GM20431 (cell line): ENCODE results near the gene RNF217.
"Not testable (repeated sequence)": the region's sequence is repeated elsewhere in the genome, so short reads cannot be mapped to it uniquely, and the experiment has no call there.

Source experiments
- in situ Hi-C: fragments of 300-500 bp; cut with MseI, MboI; formaldehyde crosslinking; loops from one replicate; pipeline ENCODE4 v1.15.0; 2020; ENCODE audit warnings: low sequenced_read_pairs; ENCODE audit not compliant: unreplicated experiment

RNF217 gene

DNA sequence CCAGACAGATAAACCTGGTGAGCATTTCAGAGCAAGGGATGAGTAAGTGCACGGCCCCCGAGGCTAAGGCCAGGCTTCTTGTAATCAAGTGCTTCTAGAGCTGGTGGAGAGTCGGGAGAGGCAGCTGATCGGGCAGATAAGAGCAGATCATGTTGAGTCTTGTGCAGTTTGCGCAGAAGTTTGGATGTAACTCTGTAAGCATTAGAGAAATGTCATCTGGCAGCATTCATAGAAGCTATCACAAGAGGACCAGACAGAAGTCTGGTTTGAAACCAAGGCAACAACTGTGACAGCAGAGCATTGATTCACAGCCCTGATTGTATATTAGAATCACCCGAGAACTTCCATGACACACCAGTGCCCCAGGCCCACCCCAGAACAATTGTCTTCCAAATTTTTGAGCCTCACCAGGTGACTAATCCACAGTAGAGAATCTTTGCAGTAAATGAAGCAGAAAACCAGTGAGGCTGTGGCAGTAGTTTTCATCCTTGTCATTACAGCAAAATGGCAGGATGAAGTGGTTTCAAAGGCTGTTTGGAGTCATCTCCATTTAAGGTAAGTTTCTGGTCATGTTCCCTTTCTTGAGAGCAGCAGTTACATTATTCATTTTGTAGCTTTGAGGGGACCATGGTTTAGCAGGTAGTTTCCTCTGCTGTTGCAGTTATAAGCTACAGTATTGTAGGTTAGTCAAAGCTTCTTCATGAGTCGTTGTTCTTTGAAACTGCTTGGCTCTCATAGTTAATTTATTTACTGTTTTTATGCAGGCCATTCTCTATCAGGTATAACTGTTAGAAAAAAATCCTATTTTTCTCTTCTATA lies 84.1 kb downstream of the RNF217 start:
- in situ Hi-C loops: no loop called here

DNA sequence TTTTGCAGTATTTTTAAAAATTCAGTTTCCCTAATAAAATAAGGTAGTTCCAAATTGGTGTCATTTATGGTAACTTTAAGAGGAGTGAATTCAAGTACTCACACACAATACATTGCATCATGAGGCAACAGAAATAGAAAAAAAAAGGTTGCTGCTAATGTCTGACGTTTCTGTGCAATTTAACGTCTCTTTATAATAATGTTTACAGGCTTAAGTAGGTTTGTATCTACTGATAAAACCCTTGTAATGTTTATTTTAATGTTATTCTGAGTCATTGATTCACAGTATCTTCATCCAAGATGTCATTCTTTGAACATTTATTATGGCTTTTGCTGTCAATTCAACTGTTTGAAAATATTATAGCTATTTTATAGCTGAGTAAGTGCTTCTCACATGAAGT lies 86.0 kb downstream of the RNF217 start:
- in situ Hi-C loops: no loop called here

DNA sequence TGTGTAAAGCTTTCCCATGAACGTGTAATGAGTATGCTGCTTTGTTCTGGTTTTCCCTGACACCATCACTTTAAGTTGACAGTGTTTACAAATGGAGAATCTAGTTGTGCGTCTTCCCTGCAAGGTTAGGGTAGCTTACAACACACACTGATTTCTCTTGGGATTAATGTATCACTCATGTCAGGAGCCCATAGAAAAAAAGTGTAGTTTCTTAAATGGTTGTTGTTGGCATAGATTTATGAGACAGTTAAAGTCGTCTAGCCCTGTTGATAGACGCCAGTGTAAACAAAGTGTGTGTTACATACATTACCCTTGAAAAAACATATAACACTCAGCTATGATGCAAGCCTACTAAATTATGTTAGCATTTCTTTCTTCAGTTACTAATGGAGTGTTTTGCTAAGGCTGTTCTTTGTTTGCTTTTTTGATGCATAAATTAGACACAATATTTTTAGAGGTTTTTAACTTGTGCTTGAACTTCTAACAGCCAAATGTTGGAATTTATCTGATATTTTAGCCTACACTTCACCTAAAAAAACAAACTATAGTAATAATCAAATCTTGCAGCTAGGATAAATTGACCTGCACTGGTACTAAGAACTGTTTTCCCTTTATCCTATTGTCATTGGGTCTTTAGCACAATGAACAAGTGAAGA lies 88.6 kb downstream of the RNF217 start:
- in situ Hi-C loops: no loop called here

DNA sequence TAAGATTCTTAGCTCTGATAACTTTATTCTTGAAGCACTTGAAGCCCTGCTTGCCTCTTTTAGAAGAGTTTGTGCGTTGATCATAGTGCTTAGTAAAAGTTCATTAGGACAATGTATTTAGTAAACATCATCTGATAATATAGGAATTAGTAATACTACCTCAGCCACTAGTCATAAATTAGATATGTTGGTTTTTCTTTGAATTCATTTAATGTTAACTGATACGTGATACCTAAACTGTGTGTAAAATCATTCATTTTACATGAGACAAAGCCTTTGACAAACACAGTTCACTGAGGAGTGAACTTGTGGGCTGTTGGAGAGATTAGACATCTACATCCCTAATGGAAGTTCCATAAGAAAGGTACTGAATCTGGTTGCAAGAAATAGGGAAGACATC lies 91.6 kb downstream of the RNF217 start:
- in situ Hi-C loops: no loop called here

DNA sequence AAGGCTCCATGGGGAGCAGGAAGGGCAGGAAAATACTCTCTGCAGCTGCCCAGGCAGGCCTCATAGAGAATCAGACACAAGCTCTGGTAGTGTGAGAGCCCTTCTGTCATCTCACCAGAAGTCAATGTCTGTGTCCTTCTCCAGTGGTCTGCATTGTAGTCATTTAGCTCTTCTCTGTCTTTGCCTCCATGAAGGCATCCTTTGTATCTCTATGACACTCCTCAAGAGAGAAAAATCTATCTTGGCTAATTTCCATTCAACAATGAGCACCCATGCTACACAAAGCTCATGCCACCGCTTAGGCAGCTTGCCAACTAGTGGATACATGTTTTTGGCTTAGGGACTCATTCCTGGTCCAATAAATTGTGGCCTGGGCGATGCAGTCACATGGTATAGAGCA lies 92.1 kb downstream of the RNF217 start:
- in situ Hi-C loops: no loop called here

DNA sequence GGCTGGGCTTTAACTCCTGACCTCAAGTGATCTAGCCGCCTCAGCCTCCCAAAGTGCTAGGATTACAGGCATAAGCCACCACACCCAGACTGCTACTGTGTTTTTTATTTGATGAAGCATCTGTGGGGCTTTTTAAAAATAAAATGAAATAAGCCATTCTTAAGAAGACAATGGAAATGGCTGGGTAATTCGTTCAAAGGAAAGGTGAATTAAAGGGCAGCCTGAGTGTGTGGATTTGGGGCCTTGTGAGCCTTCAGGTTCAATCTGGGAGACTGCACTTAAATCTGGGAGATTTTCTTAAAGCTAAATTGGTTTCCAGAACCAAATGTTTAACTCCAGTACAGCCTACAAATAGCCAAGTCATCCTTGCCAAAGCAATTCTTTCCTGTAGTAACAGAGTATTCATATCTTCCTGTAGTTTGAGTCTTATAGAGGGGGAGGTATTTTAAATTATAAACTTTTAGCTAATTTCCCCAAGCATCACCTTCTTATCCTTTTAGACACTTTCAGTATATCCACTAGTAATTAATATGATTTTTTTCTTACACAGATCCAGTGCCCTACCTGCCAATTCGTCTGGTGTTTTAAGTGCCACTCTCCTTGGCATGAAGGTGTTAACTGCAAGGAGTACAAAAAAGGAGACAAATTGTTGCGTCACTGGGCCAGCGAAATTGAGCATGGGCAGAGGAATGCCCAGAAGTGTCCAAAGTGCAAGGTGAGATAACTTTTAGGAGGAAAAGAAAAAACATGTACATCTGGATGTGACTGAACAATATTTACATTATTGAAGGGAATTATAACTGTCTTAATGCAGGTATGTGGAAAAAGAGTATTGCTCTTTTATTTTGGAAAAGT lies 95.4 kb downstream of the RNF217 start:
- in situ Hi-C loops: no loop called here

DNA sequence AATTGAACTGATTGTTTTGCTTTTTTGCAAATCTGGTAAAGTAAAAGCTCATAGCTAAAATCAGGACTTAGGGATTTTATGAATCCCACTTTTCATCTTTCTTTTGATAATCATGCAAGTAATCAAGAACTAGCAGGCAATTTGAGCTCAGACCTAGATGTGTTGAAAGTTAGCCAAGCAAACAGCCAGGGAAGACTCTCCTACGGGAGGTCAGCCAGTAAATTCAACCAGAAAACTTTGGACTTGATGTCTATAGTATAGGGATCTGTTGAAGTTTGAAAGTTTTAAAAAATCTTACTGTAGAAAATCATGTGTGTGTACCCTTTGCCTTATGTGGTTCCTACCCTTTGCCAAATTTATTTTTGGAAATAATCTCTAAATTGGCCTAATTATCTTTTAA lies 96.3 kb downstream of the RNF217 start:
- in situ Hi-C loops: no loop called here

DNA sequence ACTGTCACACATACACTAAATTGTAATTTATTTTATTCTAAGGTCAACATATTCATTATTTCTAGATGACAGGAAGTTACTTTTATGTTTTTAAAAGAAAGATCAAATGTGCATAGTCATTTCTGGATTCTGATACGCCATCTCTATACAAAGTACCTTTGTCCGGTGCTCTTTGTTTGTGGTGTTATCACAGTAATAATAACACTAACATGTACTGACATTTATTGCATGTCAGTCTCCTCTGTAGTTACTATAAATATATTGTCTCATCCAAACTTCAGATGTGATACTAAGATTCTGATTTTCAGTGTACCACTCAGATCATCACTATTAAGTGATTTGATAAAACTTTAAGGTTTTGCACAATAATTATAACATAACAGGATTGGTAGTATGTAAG lies 101.1 kb downstream of the RNF217 start:
- in situ Hi-C loops: no loop called here

DNA sequence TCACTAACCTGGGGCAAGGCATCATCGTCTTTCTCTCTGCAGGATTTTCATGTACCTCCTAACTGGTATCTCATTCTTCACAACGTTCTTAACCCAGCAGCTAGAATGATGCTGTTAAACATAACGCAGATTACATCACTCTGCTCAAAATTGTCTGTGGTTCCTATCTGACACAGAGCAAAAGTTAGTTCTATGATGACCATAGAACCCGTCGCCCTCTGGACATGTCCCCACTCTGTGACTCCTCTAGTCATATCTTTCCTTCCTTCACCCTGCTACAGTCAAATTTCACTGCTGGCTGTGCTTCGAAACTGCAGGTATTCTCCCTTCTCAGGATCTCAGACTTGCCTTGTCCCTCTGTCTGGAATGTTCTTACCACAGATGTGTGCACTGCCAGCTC lies 103.9 kb downstream of the RNF217 start:
- in situ Hi-C loops: no loop called here

DNA sequence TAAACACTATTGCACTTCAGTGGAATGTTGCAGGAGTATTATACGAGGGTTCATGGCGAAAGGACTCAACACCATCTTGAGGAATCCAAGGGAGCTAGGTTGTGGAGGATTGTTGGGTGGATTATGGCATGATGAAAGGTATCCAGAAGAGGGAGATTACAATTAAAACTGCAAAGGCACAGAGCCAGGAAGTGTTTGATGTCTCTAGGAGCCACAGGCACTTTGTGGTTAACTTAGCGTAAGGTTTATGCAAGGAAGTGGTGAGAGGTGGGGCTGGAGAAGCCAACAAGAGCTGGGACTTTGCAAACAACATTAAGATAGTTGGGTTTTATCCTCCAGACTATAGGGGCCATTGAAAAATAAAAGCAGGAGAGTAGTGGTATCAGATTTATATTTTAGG lies 104.7 kb downstream of the RNF217 start:
- in situ Hi-C loops: no loop called here

DNA sequence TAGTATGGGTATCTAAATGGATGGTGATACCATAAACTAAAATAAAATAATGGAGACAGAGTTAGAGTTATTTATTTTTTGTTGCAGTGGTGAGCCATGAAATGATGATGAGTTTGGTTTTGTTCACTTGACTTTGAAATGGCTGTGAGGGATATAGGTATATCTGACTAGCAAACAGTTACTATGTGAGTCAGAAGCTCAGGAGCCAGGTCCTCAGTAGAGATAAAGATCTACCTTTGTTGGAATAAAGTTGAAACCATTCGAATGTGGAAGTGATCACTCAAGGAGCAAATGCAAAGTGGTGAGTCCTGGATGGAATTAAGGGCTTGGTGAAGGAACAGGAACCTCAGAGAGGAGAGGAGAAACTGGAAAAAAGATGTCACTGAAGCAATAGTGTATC lies 105.3 kb downstream of the RNF217 start:
- in situ Hi-C loops: no loop called here

DNA sequence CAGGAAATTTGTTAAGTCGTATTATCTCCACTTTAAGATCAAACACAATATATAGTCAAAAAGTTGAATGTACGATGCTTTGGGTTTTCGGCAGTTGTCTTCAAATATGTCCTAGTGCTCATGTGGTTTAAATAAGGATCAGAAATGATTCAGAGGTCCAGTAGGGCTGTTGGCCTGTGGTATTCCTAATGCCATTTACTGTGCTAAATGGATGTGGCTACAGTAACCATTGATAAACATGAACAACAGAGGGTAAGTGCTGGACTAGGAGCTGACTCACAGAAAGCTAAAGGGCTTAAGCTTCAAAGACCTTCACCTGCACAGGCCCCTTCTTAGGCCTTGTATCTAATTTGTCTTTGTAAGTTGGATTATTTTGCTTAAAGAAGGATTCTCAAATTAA lies 110.8 kb downstream of the RNF217 start:
- in situ Hi-C loops: no loop called here

DNA sequence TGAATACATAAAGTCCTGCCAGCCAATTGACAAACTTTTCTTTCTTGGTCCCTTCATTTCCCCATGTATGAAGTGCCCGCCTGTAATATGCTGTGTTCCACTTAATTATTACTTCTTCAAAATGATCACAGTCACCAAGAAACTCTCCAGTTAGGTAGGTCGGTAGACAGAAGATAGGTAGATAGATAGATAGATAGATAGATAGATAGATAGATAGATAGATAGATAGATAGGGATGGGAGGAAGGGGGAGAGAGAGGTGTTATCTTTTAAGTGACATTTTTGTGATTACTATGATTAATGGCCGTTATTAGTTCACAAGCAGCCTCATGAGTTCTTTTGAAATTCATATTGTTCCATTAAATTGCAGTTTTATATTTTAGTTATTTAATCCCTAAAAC lies 111.9 kb downstream of the RNF217 start:
- in situ Hi-C loops: no loop called here

DNA sequence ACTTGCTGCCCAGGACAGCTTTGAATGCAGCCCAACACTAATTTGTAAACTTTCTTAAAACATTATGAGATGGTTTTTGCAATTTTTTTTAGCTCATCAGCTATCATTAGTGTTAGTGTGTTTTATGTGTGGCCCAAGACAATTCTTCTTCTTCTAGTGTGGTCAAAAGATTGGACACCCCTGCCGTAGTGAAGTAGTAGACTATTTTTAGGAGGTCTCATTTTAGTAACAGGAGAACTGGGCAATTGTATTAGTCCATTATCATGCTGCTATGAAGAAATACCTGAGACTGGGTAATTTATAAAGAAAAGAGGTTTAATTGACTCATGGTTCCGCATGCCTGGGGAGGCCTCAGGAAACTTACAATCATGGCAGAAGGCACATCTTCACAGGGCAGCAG lies 112.8 kb downstream of the RNF217 start:
- in situ Hi-C loops: not testable (repeated sequence)

DNA sequence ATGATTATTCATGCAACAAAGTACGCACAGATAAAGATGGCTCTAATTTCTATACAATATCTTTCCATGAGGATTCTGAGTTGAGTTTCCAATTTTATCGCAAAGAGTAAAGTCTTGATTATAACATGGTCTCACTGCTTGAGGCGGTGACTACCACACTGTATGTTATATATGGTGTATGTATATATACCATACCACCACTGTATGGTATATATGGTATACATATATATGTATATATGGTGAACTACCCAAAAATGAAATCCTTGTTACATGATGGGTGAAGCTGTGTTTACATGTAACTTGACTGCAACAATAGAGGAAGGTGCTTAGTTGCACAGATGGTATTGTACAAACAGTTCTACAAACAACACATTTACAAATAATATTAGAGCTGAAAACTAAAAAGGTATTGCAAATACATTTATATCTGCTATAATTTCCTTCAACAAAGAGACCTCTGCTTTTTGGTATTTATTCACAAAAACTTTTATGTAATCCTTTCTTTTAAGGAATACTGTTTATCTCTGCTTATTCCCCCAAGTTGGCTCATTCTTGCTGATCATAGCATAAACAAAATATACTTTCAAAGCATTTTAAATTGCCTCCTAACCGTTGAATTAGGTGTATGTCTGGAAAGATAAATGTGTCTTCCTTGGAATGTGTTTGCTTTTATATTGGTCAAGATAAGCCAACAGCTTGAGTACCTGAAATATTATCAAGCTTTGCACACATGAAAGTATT lies 113.7 kb downstream of the RNF217 start:
- in situ Hi-C loops: no loop called here

DNA sequence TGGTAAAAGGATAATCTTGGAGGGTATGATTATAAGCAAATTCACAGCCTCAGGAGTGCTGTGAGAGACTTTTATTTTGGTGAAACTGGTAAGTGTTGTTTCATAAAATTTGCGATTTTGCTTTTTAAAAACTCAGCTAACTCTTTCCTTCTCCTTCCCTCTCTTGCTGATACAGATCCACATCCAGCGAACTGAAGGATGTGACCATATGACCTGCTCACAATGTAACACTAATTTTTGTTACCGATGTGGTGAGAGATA lies 114.2 kb downstream of the RNF217 start:
- in situ Hi-C loops: no loop called here

DNA sequence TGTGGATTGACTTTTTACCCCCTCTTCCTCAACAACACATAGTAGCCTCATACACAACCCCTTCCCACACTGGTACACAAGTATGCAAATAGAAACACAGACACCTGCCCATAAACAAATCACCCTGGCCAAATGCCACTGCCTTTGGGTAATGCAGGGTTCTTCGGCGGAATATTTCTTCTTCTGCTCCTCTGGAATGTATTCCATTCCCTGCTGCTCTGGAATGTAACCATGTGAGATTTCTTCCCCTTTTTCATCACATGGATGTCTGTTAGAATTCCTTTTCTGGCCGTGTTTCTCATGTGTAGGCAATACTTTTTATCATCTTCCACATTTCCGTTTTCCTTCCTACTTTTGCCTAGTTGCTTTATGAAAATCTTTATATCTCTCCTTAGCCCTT lies 115.2 kb downstream of the RNF217 start:
- in situ Hi-C loops: no loop called here

DNA sequence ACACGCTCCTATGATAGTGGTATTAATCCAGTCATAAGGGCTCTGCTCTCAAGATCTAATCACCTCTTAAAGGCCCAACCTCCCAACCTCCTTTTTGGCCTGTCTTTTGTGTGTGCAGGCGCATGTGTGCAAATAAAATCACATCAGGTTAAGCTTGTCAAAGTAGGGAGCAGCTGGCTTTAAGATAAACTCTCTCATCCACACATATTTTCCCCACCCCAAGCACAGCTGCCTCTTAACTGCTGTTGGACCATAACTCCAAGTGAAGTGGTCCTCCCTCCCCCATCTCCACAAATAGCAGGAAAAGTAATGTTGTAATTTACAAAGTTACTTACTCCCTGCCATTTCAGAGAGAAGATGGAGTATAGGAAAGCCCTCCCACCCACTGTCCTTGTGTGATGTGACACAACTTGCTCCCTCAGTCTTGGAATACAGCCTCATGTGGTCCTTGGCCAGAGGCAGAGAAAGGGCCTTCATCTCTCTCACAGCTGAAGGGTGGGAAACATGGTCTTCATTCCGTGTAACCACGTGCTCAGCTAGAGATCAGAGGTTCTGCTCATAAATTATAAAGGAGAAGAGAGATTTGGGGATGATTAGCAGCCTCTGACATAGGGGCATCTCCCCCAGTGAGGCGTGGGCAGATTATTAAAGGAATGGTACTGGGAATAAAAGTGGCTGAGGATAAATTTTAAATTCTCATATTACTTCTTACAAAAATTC lies 116.5 kb downstream of the RNF217 start:
- in situ Hi-C loops: no loop called here

DNA sequence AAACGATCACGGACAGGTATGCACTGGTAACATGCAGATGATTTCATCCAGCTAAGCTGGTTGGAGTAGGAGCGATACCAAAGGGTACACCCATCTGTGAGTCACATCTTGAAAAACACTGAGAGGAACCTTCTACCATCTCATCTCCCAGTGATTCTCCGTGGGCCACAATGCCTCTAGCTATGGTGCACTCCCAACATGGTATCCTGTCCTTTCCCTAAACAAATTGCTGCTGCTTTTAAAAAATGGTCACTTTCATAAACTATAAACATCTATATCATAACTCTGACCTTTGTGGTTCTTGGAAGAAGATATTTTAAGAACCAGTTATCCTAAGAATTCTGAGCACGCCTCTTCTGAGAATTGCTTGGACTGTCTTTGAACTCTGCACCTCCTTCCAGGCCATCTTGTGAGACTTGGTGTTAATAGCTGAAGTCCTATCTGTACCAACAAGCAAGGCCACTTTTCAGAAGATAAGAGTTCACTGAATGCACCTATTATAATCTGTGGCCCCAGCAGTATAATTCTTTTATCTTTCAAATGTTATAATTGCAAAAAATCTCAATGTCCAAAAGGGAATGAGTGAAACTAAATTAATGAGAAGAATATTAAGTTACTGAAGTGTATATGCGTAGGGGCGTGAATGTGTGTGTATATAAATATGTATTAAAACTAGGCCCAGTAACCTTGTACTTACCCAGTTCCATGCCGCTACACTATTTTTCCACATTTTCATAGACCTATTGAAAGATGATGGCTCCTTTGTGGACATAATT lies 120.9 kb downstream of the RNF217 start:
- in situ Hi-C loops: no loop called here
